GM13976 (cell line): ENCODE results near the gene SNX14.
"Not testable (repeated sequence)": the region's sequence is repeated elsewhere in the genome, so short reads cannot be mapped to it uniquely, and the experiment has no call there.

Experiments
- DNase-seq: peaks from one replicate; pipeline ENCODE4 v3.0.0; 2012; ENCODE audit warnings: low spot score
- in situ Hi-C: fragments of 300-500 bp; cut with MboI; formaldehyde crosslinking; loops from one replicate; pipeline ENCODE4 v1.12.0; 2022; ENCODE audit warnings: low sequenced_read_pairs, mixed read lengths, inconsistent platforms; ENCODE audit not compliant: unreplicated experiment
- TF ChIP-seq, protein P1 (sequence below): IDR thresholded peaks from 2 replicates; pipeline ENCODE4 v1.5.1; 2012; ENCODE audit warnings: borderline replicate concordance, mild to moderate bottlenecking; ENCODE audit not compliant: insufficient read depth; ENCODE audit errors: extremely low read depth, missing control alignments, control extremely low read depth

Gene SNX14

DNA sequence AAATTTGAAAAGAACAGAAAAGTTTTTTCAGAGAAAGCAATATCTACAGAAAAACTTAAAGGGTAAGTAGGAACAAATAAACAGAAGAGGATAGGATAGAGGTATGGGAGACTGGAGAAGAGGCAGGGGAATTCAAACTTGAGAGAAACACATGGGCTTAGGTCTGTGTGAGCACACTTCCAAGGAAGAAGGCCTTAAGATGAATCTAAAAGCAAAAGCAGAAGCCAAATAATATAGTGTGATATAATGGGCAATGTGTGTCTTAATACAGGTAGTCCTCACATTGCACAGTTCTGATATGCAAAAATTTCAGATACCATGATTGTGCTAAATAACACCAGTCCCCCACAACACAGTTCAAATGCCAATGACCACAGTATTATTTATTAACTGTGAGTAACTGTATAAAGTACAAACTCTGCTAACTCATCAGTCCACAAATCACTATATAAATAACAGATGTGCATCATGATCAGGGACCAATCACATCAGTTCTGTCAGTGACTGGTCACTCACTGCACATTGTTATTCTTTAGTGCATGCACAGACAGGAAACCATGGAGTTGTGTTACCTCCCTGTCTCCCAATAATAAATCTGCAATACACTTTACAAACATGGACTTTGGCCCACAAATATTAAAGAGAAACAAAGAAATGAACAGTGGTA lies 18.6 kb downstream of the SNX14 start:
- DNase-seq, result no peak

DNA sequence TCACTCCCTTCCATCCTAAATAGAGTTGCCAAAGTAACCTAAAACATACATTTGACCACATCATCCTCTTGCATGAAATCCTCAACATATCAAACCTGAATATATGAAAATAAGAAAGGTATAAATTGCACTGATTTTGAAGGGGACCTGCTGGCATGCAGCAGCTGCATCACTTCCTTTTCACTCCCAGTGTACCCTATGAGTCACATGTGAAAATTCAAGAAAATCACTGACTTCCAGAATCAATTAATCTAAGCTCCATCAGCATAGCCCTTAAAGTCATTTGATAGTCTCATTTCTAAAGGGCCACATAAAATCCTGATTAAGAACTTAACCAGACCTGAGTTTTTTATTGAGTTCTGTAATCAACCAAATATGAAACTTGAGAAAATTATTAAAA lies 24.3 kb downstream of the SNX14 start:
- in situ Hi-C loops, result no loop called here
- TF ChIP-seq, protein P1, sequence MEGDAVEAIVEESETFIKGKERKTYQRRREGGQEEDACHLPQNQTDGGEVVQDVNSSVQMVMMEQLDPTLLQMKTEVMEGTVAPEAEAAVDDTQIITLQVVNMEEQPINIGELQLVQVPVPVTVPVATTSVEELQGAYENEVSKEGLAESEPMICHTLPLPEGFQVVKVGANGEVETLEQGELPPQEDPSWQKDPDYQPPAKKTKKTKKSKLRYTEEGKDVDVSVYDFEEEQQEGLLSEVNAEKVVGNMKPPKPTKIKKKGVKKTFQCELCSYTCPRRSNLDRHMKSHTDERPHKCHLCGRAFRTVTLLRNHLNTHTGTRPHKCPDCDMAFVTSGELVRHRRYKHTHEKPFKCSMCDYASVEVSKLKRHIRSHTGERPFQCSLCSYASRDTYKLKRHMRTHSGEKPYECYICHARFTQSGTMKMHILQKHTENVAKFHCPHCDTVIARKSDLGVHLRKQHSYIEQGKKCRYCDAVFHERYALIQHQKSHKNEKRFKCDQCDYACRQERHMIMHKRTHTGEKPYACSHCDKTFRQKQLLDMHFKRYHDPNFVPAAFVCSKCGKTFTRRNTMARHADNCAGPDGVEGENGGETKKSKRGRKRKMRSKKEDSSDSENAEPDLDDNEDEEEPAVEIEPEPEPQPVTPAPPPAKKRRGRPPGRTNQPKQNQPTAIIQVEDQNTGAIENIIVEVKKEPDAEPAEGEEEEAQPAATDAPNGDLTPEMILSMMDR, result no peak
- no peak for DNase-seq

More for the DNA sequence above, 18.6 kb downstream of the SNX14 start:
- in situ Hi-C loops, result no loop called here
- TF ChIP-seq, protein P1, result no peak

DNA sequence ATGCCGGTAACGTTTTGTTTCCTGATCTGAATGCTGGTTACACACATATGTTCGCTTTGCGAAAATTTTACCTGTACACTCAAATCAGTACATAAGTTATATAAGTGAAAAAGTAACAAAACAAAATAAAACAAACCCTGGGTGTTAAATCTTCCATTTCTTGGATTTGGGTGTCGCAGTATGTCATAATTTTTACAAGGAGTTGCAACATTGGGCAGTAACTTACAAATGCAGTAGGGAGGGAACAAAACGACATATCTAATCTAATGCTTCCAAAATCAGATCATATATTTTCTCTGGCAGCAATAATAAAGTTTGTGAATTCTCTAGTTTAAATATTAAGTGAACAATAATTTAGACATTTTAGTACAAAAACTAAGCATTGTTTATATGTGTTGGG lies 25.2 kb downstream of the SNX14 start:
- TF ChIP-seq, protein P1, result no peak
- in situ Hi-C loops, result no loop called here
- DNase-seq, result no peak

DNA sequence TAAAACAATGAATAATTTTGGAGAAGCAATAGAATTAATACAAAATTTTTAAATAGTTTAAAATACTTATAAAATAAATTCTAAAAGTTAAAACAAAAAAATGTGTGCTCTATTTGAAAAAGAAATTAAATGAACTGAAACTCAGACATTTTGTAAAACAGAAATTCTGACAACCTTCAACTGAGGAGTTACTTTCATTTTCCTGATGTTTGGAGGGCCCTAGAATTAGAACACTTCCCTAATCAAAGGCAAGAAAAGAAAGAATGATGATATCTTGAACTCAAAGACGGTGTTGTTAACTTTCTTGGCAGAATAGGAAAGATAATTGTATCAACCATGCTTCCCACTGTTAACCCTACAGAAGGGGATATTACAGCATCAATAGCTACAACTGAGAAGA lies 27.9 kb downstream of the SNX14 start:
- in situ Hi-C loops, result no loop called here
- no peak for DNase-seq
- TF ChIP-seq, protein P1, result no peak

DNA sequence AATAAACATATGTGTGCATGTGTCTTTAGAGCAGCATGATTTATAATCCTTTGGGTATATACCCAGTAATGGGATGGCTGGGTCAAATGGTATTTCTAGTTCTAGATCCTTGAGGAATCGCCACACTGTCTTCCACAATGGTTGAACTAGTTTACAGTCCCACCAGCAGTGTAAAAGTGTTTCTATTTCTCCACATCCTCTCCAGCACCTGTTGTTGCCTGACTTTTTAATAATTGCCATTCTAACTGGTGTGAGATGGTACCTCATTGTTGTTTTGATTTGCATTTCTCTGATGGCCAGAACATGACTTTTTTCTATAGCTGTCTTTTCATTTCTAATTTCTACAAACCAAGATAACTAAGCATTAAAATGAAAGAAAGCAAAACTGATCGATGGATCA lies 29.4 kb downstream of the SNX14 start:
- in situ Hi-C loops, DNase-seq: not testable (repeated sequence)

DNA sequence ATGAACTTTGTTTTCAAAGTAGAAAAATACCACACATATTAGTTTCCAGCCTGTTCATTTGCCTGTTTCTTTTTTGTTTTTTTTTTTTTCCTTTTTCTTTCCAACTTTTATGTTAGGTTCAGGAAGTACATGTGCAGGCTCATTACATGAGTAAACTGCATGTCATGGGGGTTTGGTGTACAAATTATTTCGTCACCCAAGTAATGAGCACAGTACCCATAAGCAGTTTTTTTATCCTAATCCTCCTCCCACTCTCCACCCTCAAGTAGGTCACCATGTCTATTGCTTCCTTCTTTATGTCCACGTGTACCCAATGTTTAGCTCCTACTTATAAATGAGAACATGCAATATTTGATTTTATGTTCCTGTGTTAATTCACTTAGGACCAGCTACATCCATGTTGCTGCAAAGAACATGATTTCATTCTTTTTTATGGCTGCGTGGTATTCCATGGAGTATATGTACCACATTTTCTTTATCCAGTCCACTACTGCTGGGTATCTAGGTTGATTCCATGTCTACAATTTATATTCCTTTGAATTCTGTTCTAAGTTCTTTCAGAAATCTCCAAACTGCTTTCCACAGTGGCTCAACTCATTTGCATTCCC lies 31.8 kb downstream of the SNX14 start:
- DNase-seq, result no peak
- in situ Hi-C loops, result no loop called here
- TF ChIP-seq, protein P1, result no peak

DNA sequence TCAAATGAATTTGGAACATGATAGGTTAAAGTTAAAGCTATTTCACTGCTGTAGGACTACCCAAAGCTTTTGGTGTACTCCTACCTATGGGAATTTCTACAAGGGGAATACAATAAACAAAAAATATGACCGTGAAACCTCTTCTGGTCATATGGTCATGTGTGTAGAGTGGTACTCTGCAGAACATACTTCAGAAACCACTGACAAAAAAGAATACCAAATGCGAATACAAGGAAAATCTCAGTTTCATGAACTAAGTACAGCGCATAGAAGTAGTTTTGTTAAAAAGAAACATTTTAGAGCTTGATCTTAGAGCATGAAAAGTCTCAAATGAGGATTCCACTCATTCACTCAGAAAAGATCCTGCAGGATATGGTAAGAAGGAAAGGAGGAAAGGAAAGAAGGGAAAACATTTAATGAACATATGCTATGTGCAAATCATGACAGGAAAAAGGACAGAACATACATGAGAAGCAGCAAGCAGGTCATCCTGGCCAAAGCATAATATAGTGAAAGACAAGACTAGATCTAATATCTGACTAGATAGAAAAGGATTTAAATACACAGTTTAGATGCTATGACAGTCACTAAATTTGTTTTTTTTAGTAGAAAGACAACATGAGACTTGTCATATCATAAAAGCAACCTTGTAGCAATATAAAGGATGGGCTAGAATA lies 36.5 kb downstream of the SNX14 start:
- no peak for DNase-seq
- TF ChIP-seq, protein P1, result no peak
- in situ Hi-C loops, result no loop called here
